HG03103 (cell line): ENCODE data around the gene PAQR8.

ENCODE experiments used
- ATAC-seq: cut with Tn5 transposase; IDR thresholded peaks from one replicate; pipeline ENCODE4 v1.9.1; 2021; ENCODE audit warnings: low read depth; ENCODE audit not compliant: unreplicated experiment

PAQR8 gene

GRCh38 chr6:52346503-52346902, 15.4 kb upstream of the PAQR8 start:
- no peak for ATAC-seq

GRCh38 chr6:52347818-52348217, 14.1 kb upstream of the PAQR8 start:
- no peak for ATAC-seq

- ATAC-seq = no peak
These were observed 10.1 kb upstream of the PAQR8 start for GRCh38 chr6:52351879-52352238.

- peak; percentile 92 for ATAC-seq
These were observed 9.5 kb upstream of the PAQR8 start for GRCh38 chr6:52352239-52353018.

GRCh38 chr6:52356017-52356416, 5.9 kb upstream of the PAQR8 start:
- ATAC-seq = no peak

- no peak for ATAC-seq
These were observed 2.5 kb upstream of the PAQR8 start for GRCh38 chr6:52359403-52359802.

GRCh38 chr6:52360028-52360427, 1.9 kb upstream of the PAQR8 start:
- ATAC-seq = no peak

- ATAC-seq = no peak
These were observed 1.1 kb upstream of the PAQR8 start for GRCh38 chr6:52360601-52361413.

- ATAC-seq = no peak
These were observed 472 bp upstream of the PAQR8 start for GRCh38 chr6:52361414-52361944.

- ATAC-seq = peak; percentile 28
These were observed 684 bp downstream of the PAQR8 start for GRCh38 chr6:52362443-52363227.

GRCh38 chr6:52363228-52363867, 1.4 kb downstream of the PAQR8 start:
- no peak for ATAC-seq

- no peak for ATAC-seq
These were observed 2.7 kb downstream of the PAQR8 start for GRCh38 chr6:52364480-52365166.

- ATAC-seq = no peak
These were observed 3.4 kb downstream of the PAQR8 start for GRCh38 chr6:52365317-52365716.

GRCh38 chr6:52365866-52366540, 4.1 kb downstream of the PAQR8 start:
- no peak for ATAC-seq

- no peak for ATAC-seq
These were observed 6.1 kb downstream of the PAQR8 start for GRCh38 chr6:52368002-52368401.

GRCh38 chr6:52369234-52369633, 7.3 kb downstream of the PAQR8 start:
- ATAC-seq = no peak

- ATAC-seq = no peak
These were observed 9.8 kb downstream of the PAQR8 start for GRCh38 chr6:52371656-52372191.

- ATAC-seq = no peak
These were observed 11.3 kb downstream of the PAQR8 start for GRCh38 chr6:52373151-52373690.

GRCh38 chr6:52374247-52374646, 12.3 kb downstream of the PAQR8 start:
- ATAC-seq = no peak
